GM12801 (cell line): ENCODE measurements around the gene PAM16.

Experiments used
- TF ChIP-seq, protein P1 (sequence below): IDR thresholded peaks from one replicate; pipeline ENCODE4 v1.5.1; 2011; ENCODE audit warnings: control low read depth; ENCODE audit not compliant: insufficient read length; ENCODE audit errors: extremely low read depth

Gene PAM16

DNA sequence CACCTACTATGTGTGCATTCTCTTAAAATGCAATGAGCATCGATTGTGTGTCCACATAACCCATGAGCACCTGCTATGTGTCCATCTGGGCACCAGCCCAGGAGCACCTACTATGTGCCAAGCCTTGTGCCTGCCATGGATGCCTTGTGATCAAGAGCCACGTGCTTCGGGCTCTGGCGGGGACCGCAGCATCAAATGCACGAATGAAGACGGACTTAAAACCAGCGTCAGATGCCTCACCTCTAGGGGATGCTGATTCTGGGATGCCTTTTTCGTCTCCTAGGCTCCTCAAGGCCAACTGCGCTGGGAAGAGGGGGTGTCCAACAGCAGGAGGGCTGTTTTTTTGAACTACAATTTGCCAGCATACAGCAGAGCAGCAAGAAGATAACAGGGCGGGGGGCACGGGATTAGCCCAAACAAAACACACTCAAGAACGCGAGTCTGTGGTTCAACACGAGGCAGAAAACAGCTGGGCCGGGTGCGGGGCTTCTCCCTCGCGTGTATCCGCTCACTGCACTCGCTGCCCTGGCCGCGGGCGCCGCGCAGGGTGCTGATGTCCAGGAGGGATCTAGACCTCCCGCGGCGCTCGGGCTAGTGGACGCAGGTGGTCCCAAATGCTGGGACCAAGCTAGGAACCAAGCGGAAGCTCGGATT is 36.5 kb downstream of the PAM16 start:
- TF ChIP-seq, protein P1, sequence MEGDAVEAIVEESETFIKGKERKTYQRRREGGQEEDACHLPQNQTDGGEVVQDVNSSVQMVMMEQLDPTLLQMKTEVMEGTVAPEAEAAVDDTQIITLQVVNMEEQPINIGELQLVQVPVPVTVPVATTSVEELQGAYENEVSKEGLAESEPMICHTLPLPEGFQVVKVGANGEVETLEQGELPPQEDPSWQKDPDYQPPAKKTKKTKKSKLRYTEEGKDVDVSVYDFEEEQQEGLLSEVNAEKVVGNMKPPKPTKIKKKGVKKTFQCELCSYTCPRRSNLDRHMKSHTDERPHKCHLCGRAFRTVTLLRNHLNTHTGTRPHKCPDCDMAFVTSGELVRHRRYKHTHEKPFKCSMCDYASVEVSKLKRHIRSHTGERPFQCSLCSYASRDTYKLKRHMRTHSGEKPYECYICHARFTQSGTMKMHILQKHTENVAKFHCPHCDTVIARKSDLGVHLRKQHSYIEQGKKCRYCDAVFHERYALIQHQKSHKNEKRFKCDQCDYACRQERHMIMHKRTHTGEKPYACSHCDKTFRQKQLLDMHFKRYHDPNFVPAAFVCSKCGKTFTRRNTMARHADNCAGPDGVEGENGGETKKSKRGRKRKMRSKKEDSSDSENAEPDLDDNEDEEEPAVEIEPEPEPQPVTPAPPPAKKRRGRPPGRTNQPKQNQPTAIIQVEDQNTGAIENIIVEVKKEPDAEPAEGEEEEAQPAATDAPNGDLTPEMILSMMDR, result no peak

DNA sequence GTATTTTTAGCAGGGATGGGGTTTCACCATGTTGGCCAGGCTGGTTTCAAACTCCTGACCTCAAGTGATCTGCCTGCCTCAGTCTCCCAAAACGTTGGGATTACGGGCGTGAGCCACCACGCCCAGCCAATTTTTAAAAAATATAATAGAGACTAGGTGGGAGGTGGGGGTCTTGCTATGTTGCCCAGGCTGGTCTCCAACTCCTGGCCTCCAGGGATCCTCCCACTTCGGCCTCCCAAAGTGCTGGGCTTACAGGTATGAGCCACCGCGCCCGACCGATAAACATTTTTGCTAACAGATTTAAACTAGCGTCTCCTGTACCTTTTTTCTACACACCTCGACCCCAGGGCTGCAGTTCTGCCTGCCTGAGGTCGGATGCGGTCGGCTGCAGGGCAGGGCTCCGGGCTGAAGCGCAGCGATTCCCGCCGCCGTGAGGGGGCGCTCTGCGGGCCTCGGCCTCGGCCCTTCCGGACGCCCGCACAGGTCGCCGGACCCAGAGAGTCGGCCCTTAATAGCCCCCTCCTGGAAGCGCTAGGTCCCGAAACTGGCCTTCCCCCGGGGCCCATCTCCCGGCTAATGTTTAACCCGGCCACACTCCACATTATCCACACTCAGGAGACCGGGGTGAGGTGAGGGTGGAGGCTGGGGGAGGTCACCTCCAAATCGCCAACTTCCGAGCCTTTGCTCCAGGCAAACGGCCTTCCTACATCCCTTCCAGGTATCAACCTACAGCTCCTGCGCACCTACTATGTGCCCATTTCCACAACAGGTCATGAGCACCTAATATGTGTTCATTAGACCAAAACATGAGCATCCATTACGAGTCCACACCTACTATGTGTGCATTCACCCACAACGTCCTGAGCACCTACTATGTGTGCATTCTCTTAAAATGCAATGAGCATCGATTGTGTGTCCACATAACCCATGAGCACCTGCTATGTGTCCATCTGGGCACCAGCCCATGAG is 37.3 kb downstream of the PAM16 start:
- TF ChIP-seq, protein P1, result no peak

DNA sequence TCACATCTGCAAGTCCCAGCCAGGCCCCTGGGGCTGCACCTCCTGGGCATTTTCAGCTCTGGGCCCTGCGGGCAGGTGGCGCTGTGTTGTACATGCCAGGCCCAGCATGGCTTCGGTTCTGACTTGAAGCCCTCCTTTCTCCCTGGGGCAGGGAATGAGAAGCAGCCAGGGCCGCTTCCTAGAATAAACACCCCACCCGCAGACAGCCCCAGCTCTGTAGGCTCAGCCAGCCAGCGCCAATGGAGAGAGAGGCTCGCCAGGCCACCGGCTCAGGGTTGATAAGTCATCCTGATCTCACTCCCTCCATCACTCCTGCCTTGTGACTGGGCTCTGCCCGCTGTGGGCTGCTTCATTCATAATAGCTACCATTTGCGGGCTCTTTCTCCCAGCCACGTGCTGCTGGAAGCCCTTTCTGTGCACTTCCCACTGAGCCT is 41.3 kb downstream of the PAM16 start:
- TF ChIP-seq, protein P1, result no peak

DNA sequence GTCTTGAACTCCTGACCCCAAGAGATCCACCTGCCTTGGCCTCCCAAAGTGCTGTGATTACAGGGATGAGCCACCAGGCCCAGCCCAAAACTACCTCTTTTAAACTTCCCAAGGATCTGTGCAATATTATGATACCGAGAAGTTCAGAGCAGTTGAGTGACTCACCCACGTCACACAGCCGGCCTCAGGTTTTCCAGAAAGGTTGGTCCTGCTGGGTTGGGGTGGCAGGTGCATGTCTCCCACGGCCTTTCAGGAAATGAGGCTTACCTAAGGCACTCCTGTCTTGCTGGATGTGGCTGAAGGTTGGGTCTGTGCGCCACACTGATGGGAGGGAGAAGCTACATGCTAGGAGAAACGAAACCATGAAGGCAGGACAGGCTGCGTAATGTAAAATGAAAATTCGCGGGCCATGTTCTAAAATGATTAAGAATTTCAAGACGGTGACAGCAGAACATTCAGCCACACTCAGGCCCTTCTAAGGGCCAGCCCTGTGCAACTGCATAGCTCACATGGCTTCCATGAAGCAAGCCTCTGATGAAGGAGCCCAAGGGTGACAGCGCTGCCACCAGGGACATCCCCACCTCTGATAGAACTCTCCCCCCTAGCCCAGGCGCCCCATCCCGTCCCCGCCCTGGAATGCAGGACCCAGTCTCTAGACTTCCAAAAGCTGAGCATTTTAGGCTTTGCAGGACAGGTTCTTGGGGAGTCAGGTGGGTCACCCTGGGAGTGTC is 41.9 kb downstream of the PAM16 start:
- TF ChIP-seq, protein P1, result no peak

DNA sequence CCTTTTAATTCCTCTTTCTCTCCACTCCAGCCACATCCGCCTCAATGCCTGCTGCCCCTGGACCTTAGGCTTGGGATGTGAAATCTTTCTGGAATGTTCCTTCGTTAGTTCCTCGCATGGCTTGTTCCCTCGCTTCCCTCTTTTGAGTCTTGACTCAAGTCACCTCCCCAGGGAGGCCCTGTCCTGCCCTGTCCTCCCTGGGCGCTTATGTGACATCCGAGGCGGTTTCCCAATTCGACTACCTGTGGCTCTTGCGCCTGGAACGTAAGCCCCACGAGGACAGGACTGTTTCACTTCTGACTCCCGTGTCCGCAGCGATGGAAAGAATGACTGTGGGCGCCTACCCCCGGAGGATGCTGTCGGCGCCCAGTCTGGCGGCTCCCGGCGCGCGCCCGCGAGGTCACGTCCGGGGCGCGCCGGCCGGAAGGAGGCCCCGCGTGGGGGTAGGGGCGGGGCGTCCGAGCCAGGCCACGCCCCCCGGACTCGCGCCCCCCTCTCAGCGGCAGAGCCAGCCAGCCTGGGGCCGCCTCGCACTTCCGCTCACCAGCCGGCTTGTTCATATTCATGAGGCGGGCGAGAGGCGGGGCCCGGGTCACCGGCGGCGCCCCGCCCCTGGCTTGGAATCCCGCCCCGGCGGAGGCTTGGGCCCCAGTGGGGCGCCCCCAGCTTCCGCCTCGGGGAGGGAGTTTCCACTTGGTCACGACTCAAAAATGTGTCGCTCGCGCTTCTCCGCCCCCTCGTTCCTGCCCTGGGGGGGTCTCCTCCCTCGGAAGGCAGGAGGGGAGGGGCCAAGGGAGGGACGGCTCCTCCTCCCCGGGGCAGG is 43.7 kb downstream of the PAM16 start:
- TF ChIP-seq, protein P1, result no peak

DNA sequence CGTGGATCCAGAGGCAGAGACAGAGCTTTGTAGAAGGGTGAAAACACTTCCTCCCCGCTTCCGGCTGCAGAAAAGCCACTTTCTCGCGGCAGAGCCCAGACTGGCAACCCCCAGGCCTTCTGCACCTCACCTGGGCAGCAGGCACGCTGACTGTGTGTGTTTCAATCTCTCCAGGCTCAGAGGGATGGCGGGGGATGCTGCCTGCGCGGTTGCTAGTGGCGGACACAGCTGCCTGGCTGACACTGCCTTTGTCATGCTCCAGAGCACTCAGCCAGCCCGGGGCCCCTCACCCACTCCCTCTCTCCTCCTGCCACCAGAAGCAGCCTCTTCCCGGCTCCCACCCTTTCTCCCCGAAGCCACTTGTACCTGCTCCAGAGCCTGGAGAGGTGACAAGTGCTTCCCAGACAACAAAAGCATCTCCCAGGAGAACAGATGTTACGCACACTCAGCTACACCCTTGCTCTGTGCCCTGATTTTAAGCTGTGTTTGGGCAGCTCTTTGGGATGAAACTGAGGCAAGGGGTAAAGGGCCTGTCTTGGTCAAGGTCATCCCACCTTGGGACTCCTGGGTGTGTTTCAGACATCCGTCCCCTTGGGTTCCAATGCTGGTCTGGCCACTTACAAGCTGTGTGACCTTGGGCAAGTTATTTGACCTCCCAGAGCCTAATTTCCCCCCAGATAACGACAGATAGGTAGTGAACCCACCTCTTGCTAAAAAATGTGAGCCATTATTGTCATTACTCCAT is 44.5 kb downstream of the PAM16 start:
- TF ChIP-seq, protein P1, result no peak
